Measurements from ENCODE around the gene ETV3. TPM values are rescaled to one million over a fixed set of nuclear protein-coding genes. Genes with fewer than 3 reads are reported as not detected.
A peak's percentile ranks its signal among the peaks of the same experiment; 100 is the strongest.

ETV3 gene
- total RNA-seq, 1 experiment from 2014 or later = 25.8 TPM

- peaks cover 65% of the 10 kb centered on the region for H3K36me3 Mint-ChIP-seq (ENCODE audit: insufficient read depth, unreplicated experiment)
- POLR2A ChIA-PET = interaction anchor here (1.3 to 1.9 kb wide), 2 partner anchors 20 to 22 kb away, joined by 3 to 8 read pairs; no protein-coding TSS in a partner anchor
- Histone ChIP-seq H3K4me3 (ENCODE audit: low read depth, low read length) (no peak overlapping the region), H3K27me3 (replicated peaks; ENCODE audit: control insufficient read depth, insufficient read depth, low read length) (no peaks in the 10 kb centered on the region), H3K9me3 (no peaks in the 10 kb centered on the region), H3K36me3 (ENCODE audit: control insufficient read depth, insufficient read depth, low read length) (peaks cover 2% of the 10 kb centered on the region), H3K4me1 (peaks cover 68% of the 10 kb centered on the region)
- DNase-seq = peak; percentile 62 to 66
- peak overlapping the region; percentile 5 for H3K4me3 Mint-ChIP-seq (ENCODE audit: unreplicated experiment)
- TF ChIP-seq CTCF (IDR thresholded peaks at IDR 0.05; ENCODE audit: insufficient read depth in 1 of 2, low read depth in 1 of 2, low read length in 1 of 2, severe bottlenecking in 1 of 2, unreplicated experiment in 1 of 2) = no peak
- intact Hi-C loops (cut with micrococcal nuclease; ENCODE audit: unreplicated experiment) = loop anchor here (1.0 to 2.0 kb wide), 2 partner anchors 21 to 44 kb away; no protein-coding TSS in a partner anchor
- H3K9me3 Mint-ChIP-seq (ENCODE audit: unreplicated experiment) = no peaks in the 10 kb centered on the region
- H3K27ac Mint-ChIP-seq (ENCODE audit: unreplicated experiment) = peak overlapping the region; percentile 34
- CTCF ChIA-PET = interaction anchor here (0.7 to 4.9 kb wide), 5 partner anchors 13 to 44 kb away, joined by 3 to 72 read pairs (median 7); no protein-coding TSS in a partner anchor
- no TSS peak for BruUV-seq (replicated peaks)
- peaks cover 49% of the 10 kb centered on the region for H3K4me1 Mint-ChIP-seq (ENCODE audit: low read depth, unreplicated experiment)
- H3K27me3 Mint-ChIP-seq (ENCODE audit: insufficient read depth, unreplicated experiment) = no peaks in the 10 kb centered on the region
Observed at GRCh38 chr1:157134442-157134841, 3.8 kb downstream of the ETV3 start.

- BruUV-seq (replicated peaks) = no TSS peak
- peaks cover 2% of the 10 kb centered on the region for H3K36me3 ChIP-seq (ENCODE audit: control insufficient read depth, insufficient read depth, low read length)
- H3K9me3 Mint-ChIP-seq (ENCODE audit: unreplicated experiment) = no peaks in the 10 kb centered on the region
- TF ChIP-seq CTCF (IDR thresholded peaks at IDR 0.05; ENCODE audit: insufficient read depth in 1 of 2, low read depth in 1 of 2, low read length in 1 of 2, severe bottlenecking in 1 of 2, unreplicated experiment in 1 of 2) = no peak
- no peaks in the 10 kb centered on the region for H3K27me3 Mint-ChIP-seq (ENCODE audit: insufficient read depth, unreplicated experiment)
- no peaks in the 10 kb centered on the region for H3K27me3 ChIP-seq (replicated peaks; ENCODE audit: control insufficient read depth, insufficient read depth, low read length)
- H3K4me1 ChIP-seq = peaks cover 63% of the 10 kb centered on the region
- no peak overlapping the region for H3K4me3 Mint-ChIP-seq (ENCODE audit: unreplicated experiment)
- H3K4me3 ChIP-seq (ENCODE audit: low read depth, low read length) = no peak overlapping the region
- H3K4me1 Mint-ChIP-seq (ENCODE audit: low read depth, unreplicated experiment) = peaks cover 43% of the 10 kb centered on the region
- H3K9me3 ChIP-seq = no peaks in the 10 kb centered on the region
- peaks cover 67% of the 10 kb centered on the region for H3K36me3 Mint-ChIP-seq (ENCODE audit: insufficient read depth, unreplicated experiment)
- no peak overlapping the region for H3K27ac Mint-ChIP-seq (ENCODE audit: unreplicated experiment)
- intact Hi-C loops (cut with micrococcal nuclease; ENCODE audit: unreplicated experiment) = no loop called here
- ChIA-PET POLR2A (no interaction called here), CTCF (interaction anchor here (4.3 to 4.9 kb wide), 2 partner anchors 22 to 43 kb away, joined by 41 to 72 read pairs; no protein-coding TSS in a partner anchor)
- DNase-seq = no peak
Observed at GRCh38 chr1:157133426-157133825, 4.8 kb downstream of the ETV3 start.

- peak overlapping the region; percentile 4 for H3K27ac Mint-ChIP-seq (ENCODE audit: unreplicated experiment)
Observed at GRCh38 chr1:157132616-157133167, 5.5 kb downstream of the ETV3 start.

More at GRCh38 chr1:157132616-157133167, 5.5 kb downstream of the ETV3 start:
- BruUV-seq (replicated peaks) = no TSS peak
- Histone ChIP-seq H3K27me3 (replicated peaks; ENCODE audit: control insufficient read depth, insufficient read depth, low read length) (no peaks in the 10 kb centered on the region), H3K36me3 (ENCODE audit: control insufficient read depth, insufficient read depth, low read length) (peaks cover 2% of the 10 kb centered on the region), H3K4me3 (ENCODE audit: low read depth, low read length) (no peak overlapping the region), H3K4me1 (peaks cover 63% of the 10 kb centered on the region), H3K9me3 (no peaks in the 10 kb centered on the region)
- H3K27me3 Mint-ChIP-seq (ENCODE audit: insufficient read depth, unreplicated experiment) = no peaks in the 10 kb centered on the region
- peak in 1 of 2 experiments; percentile 42 for DNase-seq
- H3K4me1 Mint-ChIP-seq (ENCODE audit: low read depth, unreplicated experiment) = peaks cover 43% of the 10 kb centered on the region
- no peaks in the 10 kb centered on the region for H3K9me3 Mint-ChIP-seq (ENCODE audit: unreplicated experiment)
- ChIA-PET CTCF (interaction anchor here (0.7 to 4.9 kb wide), 4 partner anchors 23 to 831 kb away, joined by 5 to 72 read pairs (median 23); no protein-coding TSS in a partner anchor), POLR2A (interaction anchor here (0.6 kb wide), 2 partner anchors 22 to 985 kb away, joined by 3 to 11 read pairs; no protein-coding TSS in a partner anchor)
- no peak for TF ChIP-seq CTCF (IDR thresholded peaks at IDR 0.05; ENCODE audit: insufficient read depth in 1 of 2, low read depth in 1 of 2, low read length in 1 of 2, severe bottlenecking in 1 of 2, unreplicated experiment in 1 of 2)
- H3K36me3 Mint-ChIP-seq (ENCODE audit: insufficient read depth, unreplicated experiment) = peaks cover 67% of the 10 kb centered on the region
- no peak overlapping the region for H3K4me3 Mint-ChIP-seq (ENCODE audit: unreplicated experiment)
- intact Hi-C loops (cut with micrococcal nuclease; ENCODE audit: unreplicated experiment) = no loop called here

Data from Caco-2 (cell line).